SJSA1 (cell line): ENCODE results near the gene GDF9. TPM values are rescaled to one million over a fixed set of nuclear protein-coding genes. Genes with fewer than 3 reads are reported as not detected.

ENCODE experiments used
- DNase-seq, 2 experiments: peaks; one replicate each; pipeline ENCODE4 v3.0.0-alpha.2; 2015 to 2020; ENCODE audit warnings: low spot score in 2 of 2, low read depth in 1 of 2
- H3K27ac ChIP-seq: fragments of 250-450 bp; sonication (Bioruptor Pico); 2 replicates; pipeline ENCODE4 v1.5.1; 2020; ENCODE audit warnings: mild to moderate bottlenecking, moderate library complexity
- H3K27me3 ChIP-seq: fragments of 250-450 bp; sonication (Bioruptor Pico); replicated peaks from 2 replicates; pipeline ENCODE4 v1.5.1; 2020; ENCODE audit warnings: mild to moderate bottlenecking, moderate library complexity
- H3K36me3 ChIP-seq: fragments of 250-450 bp; sonication (Bioruptor Pico); 2 replicates; pipeline ENCODE4 v1.5.1; 2020; ENCODE audit warnings: mild to moderate bottlenecking
- H3K4me1 ChIP-seq: fragments of 250-450 bp; sonication (Bioruptor Pico); replicated peaks from 2 replicates; pipeline ENCODE4 v1.6.1; 2021; ENCODE audit warnings: mild to moderate bottlenecking
- H3K4me3 ChIP-seq: fragments of 250-450 bp; sonication (Bioruptor Pico); 2 replicates; pipeline ENCODE4 v1.5.1; 2020; ENCODE audit warnings: mild to moderate bottlenecking
- H3K9me3 ChIP-seq: fragments of 250-450 bp; sonication (Bioruptor Pico); replicated peaks from 2 replicates; pipeline ENCODE4 v1.5.1; 2020; ENCODE audit warnings: mild to moderate bottlenecking
- total RNA-seq: library from RNA; depleted of rRNA; stranded (reverse); fragments of >200 nt; shearing (Covaris generic); gene quantifications from 2 replicates; pipeline ENCODE4 v1.2.3, GENCODE V29; 2014; rRNA removed

GDF9 gene
- total RNA-seq, 1 experiment from 2014 or later, result 0.21 TPM

GRCh38 chr5:132815454-132815853 is 50.8 kb downstream of the GDF9 start:
- Histone ChIP-seq H3K4me1 (peaks cover 27% of the 10 kb centered on the region), H3K27me3 (peaks cover 27% of the 10 kb centered on the region), H3K9me3 (no peaks in the 10 kb centered on the region), H3K4me3 (no peak overlapping the region), H3K36me3 (no peaks in the 10 kb centered on the region), H3K27ac (no peak overlapping the region)
- DNase-seq, result no peak

GRCh38 chr5:132814503-132815294 is 51.6 kb downstream of the GDF9 start:
- H3K4me1 ChIP-seq, result peaks cover 21% of the 10 kb centered on the region
- DNase-seq, result no peak
- no peaks in the 10 kb centered on the region for H3K36me3 ChIP-seq
- peaks cover 27% of the 10 kb centered on the region for H3K27me3 ChIP-seq
- no peak overlapping the region for H3K27ac ChIP-seq
- H3K9me3 ChIP-seq, result no peaks in the 10 kb centered on the region
- H3K4me3 ChIP-seq, result no peak overlapping the region

- peak in 1 of 2 experiments; percentile 52 for DNase-seq
- peaks cover 27% of the 10 kb centered on the region for H3K27me3 ChIP-seq
- no peaks in the 10 kb centered on the region for H3K9me3 ChIP-seq
- peaks cover 21% of the 10 kb centered on the region for H3K4me1 ChIP-seq
- peak overlapping the region; percentile 42 for H3K4me3 ChIP-seq
- no peaks in the 10 kb centered on the region for H3K36me3 ChIP-seq
- no peak overlapping the region for H3K27ac ChIP-seq
Measured at GRCh38 chr5:132813599-132814502, 52.4 kb downstream of the GDF9 start.

- no peaks in the 10 kb centered on the region for H3K9me3 ChIP-seq
- no peak for DNase-seq
- no peaks in the 10 kb centered on the region for H3K36me3 ChIP-seq
Measured at GRCh38 chr5:132812781-132813598, 53.3 kb downstream of the GDF9 start, which contains the start of gene SOWAHA. Gene SOWAHA (plus strand): TSS chr5:132813302. CDS start chr5:132813622, 320 bp downstream.

GRCh38 chr5:132812123-132812765 is 54.0 kb downstream of the GDF9 start:
- no peak overlapping the region for H3K4me3 ChIP-seq
- H3K9me3 ChIP-seq, result no peaks in the 10 kb centered on the region
- H3K4me1 ChIP-seq, result peaks cover 21% of the 10 kb centered on the region
- peaks cover 27% of the 10 kb centered on the region for H3K27me3 ChIP-seq
- H3K36me3 ChIP-seq, result no peaks in the 10 kb centered on the region
- DNase-seq, result no peak
- no peak overlapping the region for H3K27ac ChIP-seq

More at GRCh38 chr5:132812781-132813598, 53.3 kb downstream of the GDF9 start, which contains the start of gene SOWAHA:
- Histone ChIP-seq H3K27me3 (peaks cover 27% of the 10 kb centered on the region), H3K4me3 (peak within 1 kb of the TSS; percentile 42), H3K27ac (no peak within 1 kb of the TSS), H3K4me1 (peaks cover 21% of the 10 kb centered on the region)

Other genes starting within 250 kb of the GDF9 start
- gene IL13, start 208.3 kb downstream of the GDF9 start, total RNA-seq, result not detected in 2 replicates
- gene IL4, start 192.5 kb downstream of the GDF9 start, total RNA-seq, result not detected in 2 replicates
- gene KIF3A, start 128.9 kb downstream of the GDF9 start, total RNA-seq, result 11.4 and 12.1 TPM in 2 replicates
- not detected in 2 replicates for gene CCNI2, start 119.0 kb downstream of the GDF9 start, total RNA-seq
- 77.3 and 97.4 TPM in 2 replicates for gene SEPTIN8, start 89.2 kb downstream of the GDF9 start, total RNA-seq
- not detected in 2 replicates for gene SOWAHA, start 53.2 kb downstream of the GDF9 start, total RNA-seq
- 24.1 and 31.2 TPM in 2 replicates for gene SHROOM1, start 35.8 kb downstream of the GDF9 start, total RNA-seq
- 330 and 440 TPM in 2 replicates for gene UQCRQ, start 173 bp upstream of the GDF9 start, total RNA-seq
- gene LEAP2, start 7.2 kb upstream of the GDF9 start, total RNA-seq, result 0.37 and 5.5 TPM in 2 replicates
- gene AFF4, start 97.2 kb upstream of the GDF9 start, total RNA-seq, result 31.6 and 55.6 TPM in 2 replicates
- gene ZCCHC10, start 160.1 kb upstream of the GDF9 start, total RNA-seq, result 53.7 and 66.4 TPM in 2 replicates
- gene HSPA4, start 185.5 kb upstream of the GDF9 start, total RNA-seq, result 218 and 238 TPM in 2 replicates